Muscle layer of colon (tissue), 2 donors: ENCODE measurements around the gene CLBA1.
"Not testable (repeated sequence)": the region's sequence is repeated elsewhere in the genome, so short reads cannot be mapped to it uniquely, and the experiment has no call there.

Experiments
- H3K27ac ChIP-seq: one replicate; pipeline ENCODE4 v1.7.0; 2013; ENCODE audit warnings: low read depth, mild to moderate bottlenecking, low read length, moderate library complexity
- H3K27me3 ChIP-seq, 2 donors: one replicate each; pipeline ENCODE4 v1.7.0; 2013; ENCODE audit warnings: low read length in 2 of 2, mild to moderate bottlenecking in 2 of 2; ENCODE audit not compliant: insufficient read depth in 2 of 2, control insufficient read depth in 1 of 2
- H3K36me3 ChIP-seq: one replicate; pipeline ENCODE4 v1.7.0; 2013; ENCODE audit warnings: mild to moderate bottlenecking, low read length; ENCODE audit not compliant: insufficient read depth
- H3K4me1 ChIP-seq: one replicate; pipeline ENCODE4 v1.7.0; 2013; ENCODE audit warnings: mild to moderate bottlenecking, low read length; ENCODE audit not compliant: insufficient read depth
- H3K4me3 ChIP-seq, 2 donors: one replicate each; pipeline ENCODE4 v1.7.0; 2013; ENCODE audit warnings: low read length in 2 of 2, low read depth in 1 of 2, mild to moderate bottlenecking in 1 of 2, moderate library complexity in 1 of 2
- H3K9ac ChIP-seq: one replicate; pipeline ENCODE4 v1.7.0; 2013; ENCODE audit warnings: low read length
- H3K9me3 ChIP-seq: one replicate; pipeline ENCODE4 v1.7.0; 2013; ENCODE audit warnings: mild to moderate bottlenecking, low read length
- donor health status: abdominal sarcoma.
- donor health status: Adenocarcinoma of cecum.

Gene CLBA1

GRCh38 chr14:104950701-104951100 lies 34.9 kb upstream of the CLBA1 start:
- not testable (repeated sequence) for H3K27me3 ChIP-seq, H3K27ac ChIP-seq, H3K9ac ChIP-seq, H3K4me1 ChIP-seq, H3K9me3 ChIP-seq, H3K4me3 ChIP-seq
- H3K36me3 ChIP-seq, result peaks cover 22% of the 10 kb centered on the region

GRCh38 chr14:104951863-104952657 lies 33.5 kb upstream of the CLBA1 start:
- H3K27me3 ChIP-seq, H3K27ac ChIP-seq, H3K4me3 ChIP-seq, H3K9ac ChIP-seq, H3K4me1 ChIP-seq, H3K9me3 ChIP-seq: not testable (repeated sequence)
- H3K36me3 ChIP-seq, result peaks cover 35% of the 10 kb centered on the region

- Histone ChIP-seq H3K4me1 (peaks cover 10% of the 10 kb centered on the region), H3K9me3 (no peaks in the 10 kb centered on the region), H3K4me3 (no peak overlapping the region), H3K27ac (no peak overlapping the region), H3K36me3 (peaks cover 38% of the 10 kb centered on the region), H3K9ac (no peak overlapping the region), H3K27me3 (no peaks in the 10 kb centered on the region)
Measured at GRCh38 chr14:104953097-104953496, 32.5 kb upstream of the CLBA1 start.

- H3K9me3 ChIP-seq, result no peaks in the 10 kb centered on the region
- H3K9ac ChIP-seq, result no peak overlapping the region
- H3K27ac ChIP-seq, result no peak overlapping the region
- peaks cover 38% of the 10 kb centered on the region for H3K36me3 ChIP-seq
- H3K27me3 ChIP-seq, result no peaks in the 10 kb centered on the region
- peaks cover 10% of the 10 kb centered on the region for H3K4me1 ChIP-seq
- no peak overlapping the region for H3K4me3 ChIP-seq
Measured at GRCh38 chr14:104953896-104954656, 31.5 kb upstream of the CLBA1 start.

GRCh38 chr14:104954746-104955395 lies 30.7 kb upstream of the CLBA1 start:
- Histone ChIP-seq H3K4me1 (peaks cover 10% of the 10 kb centered on the region), H3K9me3 (no peaks in the 10 kb centered on the region), H3K36me3 (peaks cover 38% of the 10 kb centered on the region), H3K27me3 (no peaks in the 10 kb centered on the region), H3K9ac (no peak overlapping the region), H3K27ac (no peak overlapping the region), H3K4me3 (no peak overlapping the region)

- no peak overlapping the region for H3K9ac ChIP-seq
- no peak overlapping the region for H3K27ac ChIP-seq
- H3K27me3 ChIP-seq, result no peaks in the 10 kb centered on the region
- H3K36me3 ChIP-seq, result peaks cover 38% of the 10 kb centered on the region
- H3K9me3 ChIP-seq, result no peaks in the 10 kb centered on the region
- peaks cover 10% of the 10 kb centered on the region for H3K4me1 ChIP-seq
- no peak overlapping the region for H3K4me3 ChIP-seq
Measured at GRCh38 chr14:104955396-104955770, 30.2 kb upstream of the CLBA1 start.

- Histone ChIP-seq H3K27ac (no peak overlapping the region), H3K9me3 (no peaks in the 10 kb centered on the region), H3K9ac (no peak overlapping the region), H3K27me3 (no peaks in the 10 kb centered on the region), H3K4me1 (peaks cover 10% of the 10 kb centered on the region), H3K4me3 (no peak overlapping the region), H3K36me3 (peaks cover 38% of the 10 kb centered on the region)
Measured at GRCh38 chr14:104956290-104956890, 29.2 kb upstream of the CLBA1 start.

- H3K9me3 ChIP-seq, result no peaks in the 10 kb centered on the region
- H3K36me3 ChIP-seq, result peaks cover 38% of the 10 kb centered on the region
- H3K4me1 ChIP-seq, result peaks cover 10% of the 10 kb centered on the region
- no peak overlapping the region for H3K27ac ChIP-seq
- no peak overlapping the region for H3K4me3 ChIP-seq
- H3K27me3 ChIP-seq, result no peaks in the 10 kb centered on the region
- no peak overlapping the region for H3K9ac ChIP-seq
Measured at GRCh38 chr14:104957146-104958113, 28.2 kb upstream of the CLBA1 start.

GRCh38 chr14:104964546-104964945 lies 21.0 kb upstream of the CLBA1 start:
- Histone ChIP-seq H3K36me3 (no peaks in the 10 kb centered on the region), H3K9ac (no peak overlapping the region), H3K4me3 (no peak overlapping the region), H3K27me3 (no peaks in the 10 kb centered on the region), H3K4me1 (peaks cover 33% of the 10 kb centered on the region), H3K9me3 (no peaks in the 10 kb centered on the region), H3K27ac (no peak overlapping the region)

GRCh38 chr14:104965561-104966231 lies 19.9 kb upstream of the CLBA1 start:
- H3K27ac ChIP-seq, result no peak overlapping the region
- H3K9ac ChIP-seq, result no peak overlapping the region
- no peaks in the 10 kb centered on the region for H3K27me3 ChIP-seq
- H3K9me3 ChIP-seq, result no peaks in the 10 kb centered on the region
- H3K36me3 ChIP-seq, result no peaks in the 10 kb centered on the region
- H3K4me1 ChIP-seq, result peaks cover 39% of the 10 kb centered on the region
- peak overlapping the region in 1 of 2 donors; percentile 5 for H3K4me3 ChIP-seq
